Ovary (tissue), 3 donors: ENCODE results near the gene ATP5F1E.

ENCODE experiments used
- POLR2A ChIP-seq: fragments of 450-650 bp; IDR thresholded peaks from one replicate; pipeline ENCODE4 v1.6.1; 2017; ENCODE audit warnings: antibody characterized with exemption, mild to moderate bottlenecking, moderate library complexity
- TF ChIP-seq, protein P1 (sequence below), 3 donors: fragments of 450-650 bp in 2 of 3; fragments of 200-600 bp in 1 of 3; IDR thresholded peaks; one replicate each; pipeline versions ENCODE4 v1.5.1 to v1.8.0; 2016 to 2022; ENCODE audit warnings: antibody characterized with exemption in 3 of 3, mild to moderate bottlenecking in 1 of 3
- donor health status: DM: no; HTN: no; CAD: no.

DNA sequence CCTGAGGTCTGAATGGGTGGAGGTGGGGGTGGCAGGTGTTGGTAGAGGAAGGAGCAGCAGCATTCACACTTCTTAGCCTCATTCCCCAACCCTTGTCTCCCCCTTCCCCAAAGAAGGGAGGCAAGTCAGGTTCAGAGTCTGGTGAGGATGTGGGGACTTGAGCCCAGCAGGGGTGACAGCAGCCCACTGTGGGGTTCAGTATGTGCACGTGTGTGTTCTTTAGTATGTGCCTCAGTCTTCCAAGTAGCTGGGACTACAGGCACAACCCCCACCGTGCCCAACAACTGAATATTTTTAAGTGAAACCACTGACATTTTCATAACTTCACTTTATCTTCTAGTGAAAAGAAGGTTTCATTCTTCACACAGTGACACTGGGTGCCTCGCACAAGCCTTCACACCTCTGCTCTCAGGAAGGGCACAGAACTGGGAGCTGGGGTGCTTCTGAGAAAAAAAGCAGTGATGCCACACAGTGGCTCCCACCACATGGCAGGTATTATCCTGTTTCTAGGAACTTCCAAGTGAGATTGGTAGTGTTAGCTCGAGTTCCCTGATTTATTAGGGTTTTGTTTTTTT is 43.9 kb upstream of the ATP5F1E start:
- no peak for TF ChIP-seq POLR2A
- TF ChIP-seq, protein P1, sequence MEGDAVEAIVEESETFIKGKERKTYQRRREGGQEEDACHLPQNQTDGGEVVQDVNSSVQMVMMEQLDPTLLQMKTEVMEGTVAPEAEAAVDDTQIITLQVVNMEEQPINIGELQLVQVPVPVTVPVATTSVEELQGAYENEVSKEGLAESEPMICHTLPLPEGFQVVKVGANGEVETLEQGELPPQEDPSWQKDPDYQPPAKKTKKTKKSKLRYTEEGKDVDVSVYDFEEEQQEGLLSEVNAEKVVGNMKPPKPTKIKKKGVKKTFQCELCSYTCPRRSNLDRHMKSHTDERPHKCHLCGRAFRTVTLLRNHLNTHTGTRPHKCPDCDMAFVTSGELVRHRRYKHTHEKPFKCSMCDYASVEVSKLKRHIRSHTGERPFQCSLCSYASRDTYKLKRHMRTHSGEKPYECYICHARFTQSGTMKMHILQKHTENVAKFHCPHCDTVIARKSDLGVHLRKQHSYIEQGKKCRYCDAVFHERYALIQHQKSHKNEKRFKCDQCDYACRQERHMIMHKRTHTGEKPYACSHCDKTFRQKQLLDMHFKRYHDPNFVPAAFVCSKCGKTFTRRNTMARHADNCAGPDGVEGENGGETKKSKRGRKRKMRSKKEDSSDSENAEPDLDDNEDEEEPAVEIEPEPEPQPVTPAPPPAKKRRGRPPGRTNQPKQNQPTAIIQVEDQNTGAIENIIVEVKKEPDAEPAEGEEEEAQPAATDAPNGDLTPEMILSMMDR (IDR thresholded peaks at IDR 0.05): no peak
